Neural progenitor cell (in vitro differentiated cells): ENCODE data around the gene CNTN1. TPM values are rescaled to one million over a fixed set of nuclear protein-coding genes. Genes with fewer than 3 reads are reported as not detected.

Experiments used
- DNase-seq: peaks from one replicate; pipeline ENCODE4 v3.0.0-alpha.2; 2016; ENCODE audit warnings: low spot score
- H2AFZ ChIP-seq: fragments of 200-600 bp; sonication (generic); replicated peaks from 2 replicates; pipeline ENCODE4 v1.6.1; 2016; ENCODE audit warnings: antibody characterized with exemption
- H3F3A ChIP-seq: fragments of 200-600 bp; sonication (generic); 2 replicates; pipeline ENCODE4 v1.6.1; 2016; ENCODE audit warnings: antibody characterized with exemption, low read depth
- H3K27ac ChIP-seq: fragments of 200-600 bp; sonication (generic); 2 replicates; pipeline ENCODE4 v1.5.1; 2016; ENCODE audit warnings: mild to moderate bottlenecking
- H3K27me3 ChIP-seq: fragments of 200-600 bp; sonication (generic); 2 replicates; pipeline ENCODE4 v1.6.1; 2016; ENCODE audit warnings: mild to moderate bottlenecking, moderate library complexity
- H3K36me3 ChIP-seq: fragments of 200-600 bp; sonication (generic); 2 replicates; pipeline ENCODE4 v1.5.1; 2016
- H3K4me1 ChIP-seq: fragments of 200-600 bp; sonication (generic); 2 replicates; pipeline ENCODE4 v1.6.1; 2016; ENCODE audit warnings: mixed run types
- H3K4me2 ChIP-seq: fragments of 200-600 bp; sonication (generic); 2 replicates; pipeline ENCODE4 v1.6.1; 2016
- H3K4me3 ChIP-seq: fragments of 200-600 bp; sonication (generic); 2 replicates; pipeline ENCODE4 v1.5.1; 2016
- H3K79me2 ChIP-seq: fragments of 200-600 bp; sonication (generic); 2 replicates; pipeline ENCODE4 v1.6.1; 2016; ENCODE audit warnings: low read depth
- H3K9ac ChIP-seq: fragments of 200-600 bp; sonication (generic); 2 replicates; pipeline ENCODE4 v1.6.1; 2016
- H3K9me3 ChIP-seq: fragments of 200-600 bp; sonication (generic); 2 replicates; pipeline ENCODE4 v1.5.1; 2016; ENCODE audit warnings: low read depth
- H4K20me1 ChIP-seq: fragments of 200-600 bp; sonication (generic); 2 replicates; pipeline ENCODE4 v1.6.1; 2016; ENCODE audit warnings: low read depth
- H3K27ac Mint-ChIP-seq: 3 replicates; pipeline ENCODE4 v1.8.0; 2021; ENCODE audit warnings: mixed read lengths
- H3K27me3 Mint-ChIP-seq: 2 replicates; pipeline ENCODE4 v1.8.0; 2022; ENCODE audit warnings: low read depth, mild to moderate bottlenecking, inconsistent platforms, moderate library complexity, mixed read lengths; ENCODE audit not compliant: insufficient read depth
- H3K36me3 Mint-ChIP-seq: 3 replicates; pipeline ENCODE4 v1.8.0; 2021; ENCODE audit warnings: mixed read lengths
- H3K4me1 Mint-ChIP-seq: 3 replicates; pipeline ENCODE4 v1.8.0; 2021; ENCODE audit warnings: mixed read lengths
- H3K4me3 Mint-ChIP-seq: 3 replicates; pipeline ENCODE4 v1.8.0; 2021; ENCODE audit warnings: mild to moderate bottlenecking, moderate library complexity, mixed read lengths
- H3K9me3 Mint-ChIP-seq: 3 replicates; pipeline ENCODE4 v1.8.0; 2020; ENCODE audit warnings: mixed read lengths
- EZH2 ChIP-seq: fragments of 200-600 bp; sonication (generic); IDR thresholded peaks from 2 replicates; pipeline ENCODE4 v1.6.1; 2017; ENCODE audit warnings: antibody characterized with exemption, mild to moderate bottlenecking, moderate library complexity
- EZH2phosphoT487 ChIP-seq: fragments of 200-600 bp; sonication (generic); IDR thresholded peaks from 2 replicates; pipeline ENCODE4 v1.6.1; 2017; ENCODE audit warnings: antibody characterized with exemption
- total RNA-seq: library from RNA; depleted of rRNA; stranded (reverse); fragments of >200 nt; gene quantifications from 2 replicates; pipeline ENCODE4 v1.2.3, GENCODE V29; 2015; ENCODE audit warnings: low replicate concordance
- TF ChIP-seq, protein P1 (sequence below): fragments of 200-600 bp; sonication (generic); IDR thresholded peaks from 2 replicates; pipeline ENCODE4 v1.5.1; 2017; ENCODE audit warnings: antibody characterized with exemption, mild to moderate bottlenecking

CNTN1 gene
- total RNA-seq, 1 donor from 2014 or later: 0.17 TPM

DNA sequence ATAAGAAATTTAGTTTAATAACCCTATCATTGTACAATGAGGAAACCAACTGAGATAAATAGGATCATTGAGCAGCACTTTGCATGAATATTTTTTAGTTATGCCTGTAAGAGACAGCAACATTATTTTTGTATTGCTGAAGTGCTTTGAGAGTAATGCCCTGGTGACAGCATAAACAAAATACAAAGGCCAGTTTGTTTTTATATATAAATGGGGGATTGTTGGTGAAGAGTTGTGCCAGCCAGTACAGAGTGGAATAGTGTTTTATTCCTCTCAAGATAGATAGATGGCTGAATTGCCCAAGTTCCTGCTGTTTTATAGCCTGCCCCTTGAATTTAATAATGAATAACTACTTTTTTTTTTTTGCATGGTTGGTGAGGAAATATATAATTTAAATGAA, 101.8 kb downstream of the CNTN1 start:
- Histone ChIP-seq H3K4me1 (peaks cover 4% of the 10 kb centered on the region), H3K27me3 (no peaks in the 10 kb centered on the region), H3K79me2 (no peaks in the 10 kb centered on the region), H3K36me3 (no peaks in the 10 kb centered on the region), H3F3A (no peaks in the 10 kb centered on the region), H3K27ac (no peak overlapping the region), H3K9me3 (no peaks in the 10 kb centered on the region), H3K4me2 (no peak overlapping the region), H3K9ac (no peak overlapping the region), H4K20me1 (no peaks in the 10 kb centered on the region), H3K4me3 (no peak overlapping the region), H2AFZ (no peak overlapping the region)
- Mint-ChIP-seq H3K9me3 (no peaks in the 10 kb centered on the region), H3K36me3 (no peaks in the 10 kb centered on the region), H3K27ac (no peak overlapping the region), H3K4me3 (no peak overlapping the region), H3K4me1 (peaks cover 4% of the 10 kb centered on the region), H3K27me3 (no peaks in the 10 kb centered on the region)
- DNase-seq: no peak
- TF ChIP-seq EZH2phosphoT487 (no peak), EZH2 (no peak)
- TF ChIP-seq, protein P1, sequence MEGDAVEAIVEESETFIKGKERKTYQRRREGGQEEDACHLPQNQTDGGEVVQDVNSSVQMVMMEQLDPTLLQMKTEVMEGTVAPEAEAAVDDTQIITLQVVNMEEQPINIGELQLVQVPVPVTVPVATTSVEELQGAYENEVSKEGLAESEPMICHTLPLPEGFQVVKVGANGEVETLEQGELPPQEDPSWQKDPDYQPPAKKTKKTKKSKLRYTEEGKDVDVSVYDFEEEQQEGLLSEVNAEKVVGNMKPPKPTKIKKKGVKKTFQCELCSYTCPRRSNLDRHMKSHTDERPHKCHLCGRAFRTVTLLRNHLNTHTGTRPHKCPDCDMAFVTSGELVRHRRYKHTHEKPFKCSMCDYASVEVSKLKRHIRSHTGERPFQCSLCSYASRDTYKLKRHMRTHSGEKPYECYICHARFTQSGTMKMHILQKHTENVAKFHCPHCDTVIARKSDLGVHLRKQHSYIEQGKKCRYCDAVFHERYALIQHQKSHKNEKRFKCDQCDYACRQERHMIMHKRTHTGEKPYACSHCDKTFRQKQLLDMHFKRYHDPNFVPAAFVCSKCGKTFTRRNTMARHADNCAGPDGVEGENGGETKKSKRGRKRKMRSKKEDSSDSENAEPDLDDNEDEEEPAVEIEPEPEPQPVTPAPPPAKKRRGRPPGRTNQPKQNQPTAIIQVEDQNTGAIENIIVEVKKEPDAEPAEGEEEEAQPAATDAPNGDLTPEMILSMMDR: no peak

DNA sequence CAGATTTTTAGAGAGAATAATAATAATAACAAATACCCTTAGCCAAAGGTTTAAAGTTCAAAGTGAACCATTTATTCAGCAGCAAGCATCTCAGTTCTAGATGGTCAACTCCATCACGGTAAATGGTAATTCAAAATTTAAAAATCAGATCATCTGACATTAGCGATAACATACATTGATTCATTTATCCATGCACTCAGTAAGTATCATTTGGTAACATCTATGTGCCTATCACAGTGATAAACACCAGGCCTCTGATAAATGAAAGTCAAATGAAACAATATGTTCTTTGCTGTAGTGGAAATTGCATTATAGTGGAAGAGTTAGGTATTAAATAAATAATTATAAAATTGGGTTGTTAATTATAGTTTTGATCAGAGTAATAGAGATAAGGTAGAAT, 108.8 kb downstream of the CNTN1 start:
- H3K9ac ChIP-seq: no peak overlapping the region
- H3F3A ChIP-seq: no peaks in the 10 kb centered on the region
- H3K4me2 ChIP-seq: no peak overlapping the region
- H3K27me3 Mint-ChIP-seq: no peaks in the 10 kb centered on the region
- no peak overlapping the region for H3K4me3 ChIP-seq
- H3K36me3 Mint-ChIP-seq: no peaks in the 10 kb centered on the region
- H3K27me3 ChIP-seq: no peaks in the 10 kb centered on the region
- H3K79me2 ChIP-seq: no peaks in the 10 kb centered on the region
- no peaks in the 10 kb centered on the region for H3K9me3 Mint-ChIP-seq
- no peak overlapping the region for H2AFZ ChIP-seq
- DNase-seq: no peak
- TF ChIP-seq, protein P1: no peak
- TF ChIP-seq EZH2phosphoT487: no peak
- no peak for TF ChIP-seq EZH2
- H3K4me1 ChIP-seq: no peaks in the 10 kb centered on the region
- H3K36me3 ChIP-seq: no peaks in the 10 kb centered on the region
- no peaks in the 10 kb centered on the region for H4K20me1 ChIP-seq
- H3K4me3 Mint-ChIP-seq: no peak overlapping the region
- H3K27ac ChIP-seq: no peak overlapping the region
- H3K4me1 Mint-ChIP-seq: peaks cover 4% of the 10 kb centered on the region
- H3K27ac Mint-ChIP-seq: no peak overlapping the region
- no peaks in the 10 kb centered on the region for H3K9me3 ChIP-seq

DNA sequence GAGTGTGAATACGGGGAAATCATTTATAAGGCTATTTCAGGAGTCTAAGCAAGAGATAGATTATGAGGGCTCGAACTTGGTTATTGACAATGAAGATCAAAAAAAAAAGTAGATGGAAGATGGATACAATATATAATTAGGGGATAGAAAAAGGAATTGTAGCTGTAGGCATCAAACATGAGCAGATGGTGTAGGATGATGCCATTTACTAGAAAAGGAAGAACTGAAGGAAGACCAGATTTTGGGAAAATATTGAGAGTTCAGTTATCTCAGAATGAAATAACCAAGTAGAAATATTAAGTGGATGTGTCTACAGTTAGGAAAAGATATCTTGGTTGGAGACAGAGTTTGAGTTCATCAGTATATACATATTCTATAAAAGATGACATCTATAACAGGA, 109.6 kb downstream of the CNTN1 start:
- Histone ChIP-seq H3K9me3 (no peaks in the 10 kb centered on the region), H2AFZ (no peak overlapping the region), H3K4me3 (no peak overlapping the region), H3K36me3 (no peaks in the 10 kb centered on the region), H3F3A (no peaks in the 10 kb centered on the region), H3K9ac (no peak overlapping the region), H3K27me3 (no peaks in the 10 kb centered on the region), H3K27ac (no peak overlapping the region), H3K79me2 (no peaks in the 10 kb centered on the region), H3K4me1 (no peaks in the 10 kb centered on the region), H4K20me1 (no peaks in the 10 kb centered on the region), H3K4me2 (no peak overlapping the region)
- DNase-seq: no peak
- Mint-ChIP-seq H3K4me1 (no peaks in the 10 kb centered on the region), H3K36me3 (no peaks in the 10 kb centered on the region), H3K27ac (no peak overlapping the region), H3K4me3 (no peak overlapping the region), H3K27me3 (no peaks in the 10 kb centered on the region), H3K9me3 (no peaks in the 10 kb centered on the region)
- TF ChIP-seq EZH2phosphoT487: no peak
- no peak for TF ChIP-seq EZH2
- TF ChIP-seq, protein P1: no peak
